Heart right ventricle (tissue), 16 donors: ENCODE data around the gene DNER. TPM values are rescaled to one million over a fixed set of nuclear protein-coding genes. Genes with fewer than 3 reads are reported as not detected.
"Not testable (repeated sequence)": the region's sequence is repeated elsewhere in the genome, so short reads cannot be mapped to it uniquely, and the experiment has no call there.

Experiments
- ATAC-seq, 8 donors: fragments of 200-7000 bp; cut with Tn5 transposase; one replicate each; pipeline ENCODE4 v1.9.1; 2020; ENCODE audit warnings: mild to moderate bottlenecking in 8 of 8, moderate library complexity in 8 of 8, moderate number of reproducible peaks in 1 of 8
- DNase-seq, 2 donors: peaks; one replicate each; pipeline ENCODE4 v3.0.0-alpha.2; 2020
- H3K27ac ChIP-seq, 10 donors: fragments of 200-600 bp; sonication (generic) in 2 of 10; one replicate each; pipeline versions ENCODE4 v1.5.0 to v1.8.0; 2020 to 2022; ENCODE audit warnings: mild to moderate bottlenecking in 3 of 10
- H3K27me3 ChIP-seq, 7 donors: fragments of 200-600 bp; one replicate each; pipeline ENCODE4 v1.8.0; 2021 to 2022; ENCODE audit warnings: mild to moderate bottlenecking in 2 of 7
- H3K36me3 ChIP-seq, 9 donors: fragments of 200-600 bp; sonication (generic) in 1 of 9; one replicate each; pipeline versions ENCODE4 v1.5.0 to v1.8.0; 2020 to 2022; ENCODE audit warnings: mild to moderate bottlenecking in 2 of 9
- H3K4me1 ChIP-seq, 9 donors: fragments of 200-600 bp; sonication (generic) in 1 of 9; one replicate each; pipeline versions ENCODE4 v1.5.0 to v1.8.0; 2020 to 2022; ENCODE audit warnings: mild to moderate bottlenecking in 4 of 9
- H3K4me3 ChIP-seq, 10 donors: fragments of 200-600 bp; sonication (generic) in 2 of 10; one replicate each; pipeline versions ENCODE4 v1.5.0 to v1.8.0; 2020 to 2022; ENCODE audit warnings: mild to moderate bottlenecking in 7 of 10, moderate library complexity in 2 of 10
- H3K9me3 ChIP-seq, 11 donors: fragments of 200-600 bp in 10 of 11; sonication (generic) in 2 of 11; one replicate each; pipeline versions ENCODE4 v1.5.0 to v1.8.0; 2013 to 2022; ENCODE audit warnings: mild to moderate bottlenecking in 2 of 11, control low read depth in 1 of 11, moderate library complexity in 1 of 11
- CTCF ChIP-seq, 9 donors: fragments of 200-600 bp; sonication (generic) in 2 of 9; IDR thresholded peaks; one replicate each; pipeline versions ENCODE4 v1.5.0 to v1.8.0; 2021 to 2022; ENCODE audit warnings: antibody characterized with exemption in 9 of 9, mild to moderate bottlenecking in 5 of 9, moderate library complexity in 1 of 9
- WGBS, 2 donors: extraction: QIAGEN DNeasy Blood & Tissue Kit; methylation state at CpG; one replicate each; pipeline ENCODE4 v1.1.7; 2013; ENCODE audit warnings: inconsistent platforms in 1 of 2; 5-methylcytosine and 5-hydroxymethylcytosine counted together
- intact Hi-C, 10 donors: fragments of 100-400 bp; cut with DNase I; formaldehyde crosslinking; loops; one replicate each; pipeline versions ENCODE4 v1.11.1 to v1.14.2; 2022
- polyA plus RNA-seq, 2 donors: library from polyadenylated mRNA; stranded (reverse); fragments of 200-250 nt; gene quantifications; one replicate each; pipeline ENCODE4 v1.2.3, GENCODE V29; 2013
- total RNA-seq, 10 donors: library from RNA; stranded (reverse); fragmentation: NEBNext Ultra II Directional in 3 of 10; extraction: Animal tissue kit (Norgen Biotek cat#: 25700) in 3 of 10; gene quantifications; one replicate each; pipeline versions ENCODE4 v1.2.1 to v1.2.4, GENCODE V29; 2021 to 2023
- donor health status: Arrhythmogenic right ventricular cardiomyopathy.
- donor health status: ischemic (EF 13 %, LVEDD 7.1; RV severe dilation, severe dysfunction).
- donor health status: healthy with polysubstance abuse.
- donor health status: DM: no; HTN: yes; CAD: no.
- donor health status: DM: no; HTN: no; CAD: no.
- donor health status: ischemic (EF 25% LVEDD 6.9; RV normal size, moderate dysfunction).
- donor health status: ischemic (EF 25% LVEDD 5.7; RV mildly dilated, moderate dysfunction).
- donor health status: healthy.
- donor health status: DM: yes; HTN: yes; CAD: no.
- donor health status: Ischemic cardiomyopathy.
- donor health status: ischemic (EF 35%, LVEDD 5.7; RV mildly dilated, moderate dysfunction).
- donor health status: nonischemic (EF 11% LVEDD 7.7; RV severe dilation, severe dysfunction).
- donor health status: DM: yes; HTN: yes; CAD: no.
- donor health status: PGD.
- donor health status: ischemic (EF 29% LVEDD 5.4; RV normal size, mild dysfunction).
- donor health status: nonischemic (EF 23%, LVEDD 6.1; RV moderate dilation, normal function).

The DNER gene
- total and polyA plus RNA-seq, 12 donors: 0.13 to 1.8 (median 0.69) TPM; not detected in 2

- Histone ChIP-seq H3K36me3 (no peaks in the 10 kb centered on the region), H3K27ac (no peak overlapping the region), H3K4me1 (no peaks in the 10 kb centered on the region), H3K4me3 (no peak overlapping the region), H3K27me3 (peaks cover 0 to 5% (median 0%) of the 10 kb centered on the region in 7 donors), H3K9me3 (no peaks in the 10 kb centered on the region)
- 78 to 79% methylated on average over 5 of the region's 5 CpGs for WGBS, 2 donors
- TF ChIP-seq CTCF (IDR thresholded peaks at IDR 0.05): no peak
- DNase-seq: no peak
- no peak for ATAC-seq
- intact Hi-C loops: no loop called here
Measured at GRCh38 chr2:229731363-229731762, 17.0 kb upstream of the DNER start.

- no peak for TF ChIP-seq CTCF (IDR thresholded peaks at IDR 0.05)
- no peak overlapping the region for H3K27ac ChIP-seq
- H3K4me1 ChIP-seq: no peaks in the 10 kb centered on the region
- H3K27me3 ChIP-seq: peaks cover 0 to 5% (median 0%) of the 10 kb centered on the region in 7 donors
- no peak overlapping the region for H3K4me3 ChIP-seq
- no peaks in the 10 kb centered on the region for H3K9me3 ChIP-seq
- DNase-seq (no peak), ATAC-seq (no peak)
- H3K36me3 ChIP-seq: no peaks in the 10 kb centered on the region
- intact Hi-C loops: no loop called here
Measured at GRCh38 chr2:229728370-229728769, 14.0 kb upstream of the DNER start.

- no peak for TF ChIP-seq CTCF (IDR thresholded peaks at IDR 0.05)
- Histone ChIP-seq H3K27ac (no peak overlapping the region), H3K27me3 (peaks cover 0 to 6% (median 5%) of the 10 kb centered on the region in 7 donors), H3K36me3 (no peaks in the 10 kb centered on the region), H3K4me1 (no peaks in the 10 kb centered on the region), H3K4me3 (no peak overlapping the region), H3K9me3 (peaks cover 0 to 7% (median 0%) of the 10 kb centered on the region in 11 donors)
- 73 to 79% methylated on average over 2 of the region's 2 CpGs for WGBS, 2 donors
- ATAC-seq: no peak
- intact Hi-C loops: no loop called here
- no peak for DNase-seq
Measured at GRCh38 chr2:229726643-229727042, 12.3 kb upstream of the DNER start.

GRCh38 chr2:229725716-229726574, 11.6 kb upstream of the DNER start:
- Histone ChIP-seq H3K27ac (no peak overlapping the region), H3K4me3 (no peak overlapping the region), H3K36me3 (no peaks in the 10 kb centered on the region), H3K4me1 (no peaks in the 10 kb centered on the region), H3K9me3 (peaks cover 0 to 7% (median 0%) of the 10 kb centered on the region in 11 donors), H3K27me3 (peaks cover 0 to 12% (median 5%) of the 10 kb centered on the region in 7 donors)
- intact Hi-C loops: no loop called here
- DNase-seq (no peak), ATAC-seq (peak in 1 of 8 donors; percentile 31)
- no peak for TF ChIP-seq CTCF (IDR thresholded peaks at IDR 0.05)
- WGBS, 2 donors: 57 to 62% methylated on average over 7 of the region's 7 CpGs

- WGBS, 2 donors: 75 to 88% methylated on average over 3 of the region's 3 CpGs
- H3K9me3 ChIP-seq, DNase-seq, H3K27ac ChIP-seq, ATAC-seq, intact Hi-C loops, H3K4me3 ChIP-seq, H3K36me3 ChIP-seq, H3K4me1 ChIP-seq: not testable (repeated sequence)
- H3K27me3 ChIP-seq: peaks cover 0 to 35% (median 20%) of the 10 kb centered on the region in 7 donors
Measured at GRCh38 chr2:229723192-229723591, 8.8 kb upstream of the DNER start.
